ENCODE measurements around the gene SRPK1.

DNA sequence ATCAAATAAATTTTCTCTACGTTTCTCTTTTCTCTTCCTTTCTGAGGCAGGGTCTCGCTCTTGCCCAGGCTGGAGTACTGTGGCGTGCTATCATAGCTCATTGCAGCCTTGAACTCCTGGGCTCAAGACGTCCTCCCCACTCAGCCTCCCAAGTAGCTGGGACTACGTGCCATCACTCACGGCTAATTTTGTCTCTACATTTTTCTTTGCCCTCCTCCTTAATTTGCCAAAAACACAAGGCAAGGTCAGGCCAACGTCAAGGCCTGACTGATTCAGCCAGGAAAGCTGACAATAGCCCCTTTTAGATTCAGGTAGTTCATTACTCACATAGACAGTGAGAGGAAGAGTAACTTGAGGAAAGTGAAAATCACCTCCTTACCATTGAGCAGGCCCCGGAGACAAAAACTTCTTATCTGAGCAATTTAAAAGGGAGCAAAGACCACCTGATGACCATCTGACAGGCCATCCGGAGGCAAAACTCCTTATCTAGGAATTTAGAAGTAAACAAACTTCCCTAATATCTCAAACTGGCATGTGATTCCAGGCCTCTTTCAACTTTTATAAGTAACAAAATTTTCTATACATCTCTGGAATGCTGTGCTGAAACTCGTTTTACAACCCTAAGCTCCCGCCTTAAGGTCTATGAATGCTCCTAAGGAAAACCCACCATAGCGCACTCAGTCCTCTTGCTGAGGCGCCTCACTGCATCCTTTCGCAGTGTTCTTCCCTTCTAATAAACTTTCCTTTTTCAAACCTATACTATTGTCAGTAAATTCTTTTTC, 42.1 kb upstream of the SRPK1 start:
- TF ChIP-seq, protein P1, sequence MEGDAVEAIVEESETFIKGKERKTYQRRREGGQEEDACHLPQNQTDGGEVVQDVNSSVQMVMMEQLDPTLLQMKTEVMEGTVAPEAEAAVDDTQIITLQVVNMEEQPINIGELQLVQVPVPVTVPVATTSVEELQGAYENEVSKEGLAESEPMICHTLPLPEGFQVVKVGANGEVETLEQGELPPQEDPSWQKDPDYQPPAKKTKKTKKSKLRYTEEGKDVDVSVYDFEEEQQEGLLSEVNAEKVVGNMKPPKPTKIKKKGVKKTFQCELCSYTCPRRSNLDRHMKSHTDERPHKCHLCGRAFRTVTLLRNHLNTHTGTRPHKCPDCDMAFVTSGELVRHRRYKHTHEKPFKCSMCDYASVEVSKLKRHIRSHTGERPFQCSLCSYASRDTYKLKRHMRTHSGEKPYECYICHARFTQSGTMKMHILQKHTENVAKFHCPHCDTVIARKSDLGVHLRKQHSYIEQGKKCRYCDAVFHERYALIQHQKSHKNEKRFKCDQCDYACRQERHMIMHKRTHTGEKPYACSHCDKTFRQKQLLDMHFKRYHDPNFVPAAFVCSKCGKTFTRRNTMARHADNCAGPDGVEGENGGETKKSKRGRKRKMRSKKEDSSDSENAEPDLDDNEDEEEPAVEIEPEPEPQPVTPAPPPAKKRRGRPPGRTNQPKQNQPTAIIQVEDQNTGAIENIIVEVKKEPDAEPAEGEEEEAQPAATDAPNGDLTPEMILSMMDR (IDR thresholded peaks at IDR 0.05; ENCODE audit: borderline replicate concordance, extremely low read depth, low read length, poor library complexity, severe bottlenecking), result no peak
- no peak for TF ChIP-seq EZH2 (IDR thresholded peaks at IDR 0.05; ENCODE audit: borderline replicate concordance, low read depth, low read length, severe bottlenecking)
